NCI-H146 treated with DMSO at 0.1 percent for 48 hours (cell line): Measurements from ENCODE around the gene PDE4B.

Source experiments
- DNase-seq: peaks from one replicate; lab custom pipeline; 2025; ENCODE audit not compliant: unreplicated experiment; lab: John Stamatoyannopoulos, UW

PDE4B gene

DNA sequence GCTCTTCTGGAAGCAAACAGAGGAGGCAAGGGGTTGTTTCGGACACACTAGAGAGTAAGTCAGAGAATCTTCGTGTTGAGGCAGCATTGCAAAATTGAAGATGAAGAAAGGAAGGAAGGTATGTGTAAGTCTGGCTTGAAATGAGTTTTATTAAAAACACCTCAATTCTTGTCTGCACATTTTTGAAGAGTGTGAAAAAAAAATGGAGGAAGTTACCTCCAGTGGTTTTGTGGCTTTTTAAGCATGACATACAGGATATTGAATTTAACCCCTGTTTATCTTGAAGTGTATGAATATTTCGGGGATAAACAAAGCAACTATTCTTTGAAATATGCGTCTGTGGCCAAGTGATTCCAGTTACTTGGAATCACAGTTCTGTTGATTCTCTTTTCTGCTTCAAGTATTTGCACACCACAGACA is 538.0 kb downstream of the PDE4B start:
- DNase-seq = no peak

DNA sequence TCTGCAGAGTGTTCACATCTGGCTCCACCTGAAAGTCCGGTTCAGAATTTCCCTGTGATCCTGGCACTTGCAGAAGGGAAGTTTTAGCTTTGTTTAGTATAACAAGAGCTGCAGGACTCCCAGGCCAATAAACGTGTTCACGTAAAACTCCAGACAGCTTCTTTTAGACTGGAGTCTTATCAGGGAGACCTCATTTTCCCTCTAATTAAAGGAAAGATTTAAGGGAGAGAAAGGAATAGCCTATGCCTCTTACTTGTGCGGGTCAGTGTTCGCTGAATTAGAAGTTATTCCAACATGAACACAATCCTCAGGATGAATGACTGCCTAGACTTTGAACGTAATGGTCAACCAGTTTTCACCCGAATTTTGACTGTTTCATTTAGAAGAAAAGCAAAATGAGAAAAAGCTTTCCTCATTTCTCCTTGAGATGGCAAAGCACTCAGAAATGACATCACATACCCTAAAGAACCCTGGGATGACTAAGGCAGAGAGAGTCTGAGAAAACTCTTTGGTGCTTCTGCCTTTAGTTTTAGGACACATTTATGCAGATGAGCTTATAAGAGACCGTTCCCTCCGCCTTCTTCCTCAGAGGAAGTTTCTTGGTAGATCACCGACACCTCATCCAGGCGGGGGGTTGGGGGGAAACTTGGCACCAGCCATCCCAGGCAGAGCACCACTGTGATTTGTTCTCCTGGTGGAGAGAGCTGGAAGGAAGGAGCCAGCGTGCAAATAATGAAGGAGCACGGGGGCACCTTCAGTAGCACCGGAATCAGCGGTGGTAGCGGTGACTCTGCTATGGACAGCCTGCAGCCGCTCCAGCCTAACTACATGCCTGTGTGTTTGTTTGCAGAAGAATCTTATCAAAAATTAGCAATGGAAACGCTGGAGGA is 539.2 kb downstream of the PDE4B start:
- DNase-seq = no peak

DNA sequence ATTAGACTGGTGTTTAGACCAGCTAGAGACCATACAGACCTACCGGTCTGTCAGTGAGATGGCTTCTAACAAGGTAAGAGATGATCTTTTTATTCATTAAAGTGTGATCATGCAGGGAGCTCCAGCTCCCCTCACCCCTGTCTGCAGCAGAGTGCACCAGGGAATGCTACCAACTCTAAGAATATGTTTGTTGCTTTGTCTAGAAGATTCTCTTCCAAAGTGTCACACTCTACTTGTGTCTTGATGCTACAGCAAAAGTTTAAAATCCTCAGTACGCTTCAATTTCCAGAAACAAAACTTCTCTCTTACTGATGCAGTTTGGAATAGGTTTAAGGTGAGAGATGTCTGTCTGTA is 539.8 kb downstream of the PDE4B start:
- DNase-seq = no peak

DNA sequence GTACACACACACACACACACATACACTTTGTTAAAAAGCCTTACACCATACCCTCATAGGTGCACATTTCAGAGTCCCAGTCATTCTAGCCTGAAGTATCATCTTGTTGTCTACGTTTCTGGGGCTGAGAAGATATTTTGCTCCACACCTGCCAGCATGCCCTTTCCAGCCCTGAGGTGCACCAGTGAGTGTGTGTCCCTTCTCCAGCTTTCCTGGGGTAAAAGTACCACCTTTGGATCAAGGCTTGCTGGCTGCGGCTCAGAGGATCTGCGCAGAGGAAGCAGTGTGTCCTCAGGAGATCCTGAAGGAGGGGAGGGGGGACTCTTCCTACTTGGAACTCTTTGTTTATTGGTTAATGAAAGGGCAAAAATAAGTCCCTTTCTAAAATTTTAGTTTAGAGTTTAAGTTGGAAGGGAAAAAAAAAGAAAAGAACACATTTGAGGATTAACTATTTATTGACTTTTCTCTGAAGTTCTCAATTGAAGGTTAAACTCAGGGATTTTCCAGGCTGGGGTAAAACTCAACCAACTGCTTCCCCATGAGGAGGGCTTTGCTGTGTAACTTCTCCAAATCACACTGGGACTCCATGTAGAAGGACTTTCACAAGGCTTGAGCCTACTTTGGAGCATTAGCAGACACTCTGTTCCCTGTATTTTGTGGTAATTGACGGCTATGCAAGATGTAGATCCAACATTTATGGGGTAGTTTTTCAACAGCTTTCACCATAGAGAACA is 540.9 kb downstream of the PDE4B start:
- no peak for DNase-seq

DNA sequence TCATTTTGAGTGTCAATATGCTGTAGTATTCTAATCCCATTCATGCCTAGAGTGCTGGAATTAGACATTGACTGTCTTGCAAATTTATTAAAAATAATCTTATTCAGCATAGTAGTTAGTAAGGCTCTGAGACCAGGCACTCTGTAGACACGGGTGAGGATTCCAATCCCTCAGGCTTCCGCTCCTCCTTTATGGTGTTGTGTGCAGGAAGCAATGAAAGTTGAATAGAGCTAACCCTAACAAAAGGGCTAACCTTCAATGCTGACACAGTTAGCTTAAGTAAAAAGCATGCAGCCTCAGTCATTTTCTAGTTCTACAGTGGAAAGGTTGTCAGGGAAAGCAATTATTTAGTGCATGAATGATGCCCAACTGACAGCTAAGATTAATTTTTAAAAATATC is 541.6 kb downstream of the PDE4B start:
- DNase-seq = no peak

DNA sequence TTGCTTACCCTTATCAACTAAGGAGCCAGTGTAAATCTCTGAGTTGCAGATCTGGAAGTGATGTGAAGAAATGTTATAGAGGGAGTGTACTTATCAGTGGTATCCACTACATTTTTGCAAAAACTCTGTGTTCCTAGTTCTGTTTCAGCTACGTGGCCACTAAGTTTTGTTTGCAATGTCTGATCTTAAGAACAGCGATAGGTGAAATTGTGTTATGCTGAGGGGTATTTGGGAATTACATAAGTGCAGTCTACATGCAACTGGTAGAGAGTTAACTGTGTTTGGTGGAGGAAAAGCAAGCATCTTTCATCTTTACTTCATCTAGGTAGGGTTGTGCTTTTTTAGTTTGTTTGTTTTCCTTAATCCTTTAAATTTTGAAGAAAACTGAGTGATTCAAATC is 542.4 kb downstream of the PDE4B start:
- no peak for DNase-seq

DNA sequence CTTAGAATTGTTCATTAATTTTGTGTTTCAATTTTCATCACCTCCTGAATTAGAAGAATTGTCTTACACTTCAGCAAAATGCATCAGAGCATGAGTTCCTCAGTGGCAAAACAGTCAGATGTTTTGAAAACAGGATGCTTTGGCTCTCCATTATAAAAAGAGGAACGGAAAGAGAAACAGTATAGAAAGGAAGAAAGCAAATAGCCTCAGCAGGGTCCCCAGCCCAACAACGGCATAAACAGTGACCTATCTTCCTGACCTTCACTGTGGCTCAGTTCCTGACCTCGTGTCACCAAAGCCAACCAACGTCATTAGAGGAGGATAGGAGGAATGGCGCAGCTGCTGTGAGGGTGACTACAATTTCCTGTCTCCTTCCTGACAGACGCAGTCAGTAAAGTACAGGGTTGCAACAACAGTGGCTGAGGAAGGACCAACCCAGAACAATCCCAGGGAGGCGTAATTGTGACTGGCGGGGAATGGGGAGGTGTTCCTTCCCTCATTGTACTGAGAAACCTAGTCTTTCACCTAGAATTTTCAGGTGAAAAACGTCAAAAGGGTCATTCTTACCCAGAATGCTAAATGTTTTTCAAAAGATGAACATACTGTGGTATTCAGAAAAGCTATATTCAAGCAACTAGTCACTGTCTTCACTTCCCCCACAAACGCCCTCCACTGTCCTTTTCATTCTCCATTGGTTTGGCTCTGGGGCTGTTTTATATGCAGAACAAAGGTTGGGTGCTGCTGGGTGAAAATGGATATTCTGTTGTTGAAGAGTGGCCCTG is 543.4 kb downstream of the PDE4B start:
- DNase-seq = no peak

DNA sequence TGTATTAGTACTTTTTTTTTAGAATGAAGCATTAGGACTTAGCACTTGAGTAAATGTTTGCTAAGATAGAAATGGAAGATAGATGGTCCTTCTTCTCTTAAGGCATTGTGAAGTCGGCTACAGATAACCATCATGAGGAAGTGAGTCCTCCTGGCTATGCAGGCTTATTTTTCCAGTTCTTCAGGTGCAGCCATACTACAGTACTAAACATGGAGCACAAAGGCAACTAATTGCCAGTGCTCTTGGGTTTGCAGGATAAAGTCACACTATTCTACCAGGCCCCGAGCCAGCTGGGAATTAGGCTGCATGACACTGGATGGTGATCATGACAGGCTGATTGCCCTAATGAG is 543.9 kb downstream of the PDE4B start:
- no peak for DNase-seq

DNA sequence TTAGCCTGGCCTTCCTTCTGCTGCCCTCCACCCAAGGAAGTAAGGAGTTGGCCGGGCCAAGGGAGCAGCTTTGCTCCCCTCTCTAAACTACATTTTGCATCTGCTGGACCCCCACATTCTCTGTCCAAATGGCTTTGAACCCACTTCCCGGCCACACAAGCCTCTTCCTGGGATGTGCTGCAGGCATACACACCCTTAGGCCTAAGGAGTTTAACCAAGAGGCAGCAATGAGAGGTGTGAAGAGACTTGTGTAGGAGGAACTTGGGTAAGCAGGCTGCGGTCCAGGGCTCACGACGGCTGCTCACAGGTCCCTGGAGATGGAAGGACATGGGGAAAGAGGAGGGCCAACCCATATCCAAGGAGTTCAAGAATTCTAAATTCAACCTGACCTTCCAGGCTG is 544.6 kb downstream of the PDE4B start:
- DNase-seq = no peak

DNA sequence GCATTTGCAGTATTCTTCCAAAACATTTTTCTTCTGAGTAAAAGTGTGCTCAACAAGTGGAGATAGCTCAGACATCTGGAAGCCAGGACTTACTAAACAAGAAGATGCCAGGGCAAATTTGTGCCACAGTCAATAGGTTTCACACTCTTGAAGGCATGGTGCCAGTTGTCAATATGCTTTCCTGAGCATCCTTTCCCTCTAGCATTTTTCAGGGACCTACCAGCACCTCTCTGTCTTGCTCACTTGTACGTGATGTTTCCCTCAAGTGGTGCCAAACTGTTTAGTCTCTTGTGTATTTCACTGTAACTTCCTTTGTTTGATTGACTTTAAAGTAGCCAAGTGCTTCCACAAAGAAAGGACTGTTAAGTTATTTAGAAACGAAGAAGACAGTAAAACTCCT is 547.2 kb downstream of the PDE4B start:
- DNase-seq = no peak

DNA sequence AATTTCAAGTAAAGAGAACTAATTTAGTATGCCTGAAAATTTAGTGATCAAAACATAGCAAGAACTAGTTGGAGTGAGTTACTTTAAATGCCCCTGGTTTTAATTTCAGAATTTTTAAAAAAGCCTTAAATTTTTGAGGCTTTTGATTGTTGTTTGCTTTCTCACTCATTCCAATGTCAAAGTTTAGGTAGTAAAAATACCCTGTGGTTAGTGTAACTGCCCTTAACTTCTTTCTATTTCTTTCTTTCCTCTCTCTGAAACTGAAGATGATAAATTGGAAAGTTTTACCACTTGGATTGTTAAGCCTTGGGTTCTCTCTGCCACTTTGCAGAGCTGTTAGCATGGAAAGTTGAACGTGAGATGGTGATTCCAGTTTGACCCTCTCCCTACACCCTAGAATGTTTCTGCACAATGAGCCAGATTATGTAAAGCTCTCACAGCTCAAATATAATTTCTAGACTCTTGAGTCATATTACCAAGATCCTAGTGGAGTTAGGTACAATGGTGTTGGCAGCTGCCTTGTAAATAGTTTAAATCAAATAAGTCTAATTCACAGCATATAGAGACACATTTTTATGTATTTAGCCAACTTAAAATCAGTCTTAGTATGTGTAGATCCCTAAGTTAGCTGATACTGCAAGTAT is 548.9 kb downstream of the PDE4B start:
- no peak for DNase-seq

DNA sequence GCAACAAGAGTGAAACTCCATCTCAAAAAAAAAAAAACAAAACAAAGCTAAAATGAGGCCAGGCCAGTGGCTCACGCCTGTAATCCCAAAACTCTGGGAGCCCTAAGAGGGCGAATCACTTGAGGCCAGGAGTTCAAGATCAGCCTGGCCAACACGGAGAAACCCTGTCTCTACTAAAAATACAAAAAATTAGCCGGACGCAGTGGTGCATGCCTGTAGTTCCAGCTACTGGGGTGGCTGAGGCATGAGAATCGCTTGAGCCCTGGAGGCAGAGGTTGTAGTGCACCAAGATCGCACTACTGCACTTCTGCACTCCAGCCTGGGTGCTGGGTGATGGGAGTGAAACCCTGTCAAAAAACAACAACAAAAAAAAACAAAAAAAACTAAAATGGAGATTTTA is 550.0 kb downstream of the PDE4B start:
- DNase-seq = no peak

DNA sequence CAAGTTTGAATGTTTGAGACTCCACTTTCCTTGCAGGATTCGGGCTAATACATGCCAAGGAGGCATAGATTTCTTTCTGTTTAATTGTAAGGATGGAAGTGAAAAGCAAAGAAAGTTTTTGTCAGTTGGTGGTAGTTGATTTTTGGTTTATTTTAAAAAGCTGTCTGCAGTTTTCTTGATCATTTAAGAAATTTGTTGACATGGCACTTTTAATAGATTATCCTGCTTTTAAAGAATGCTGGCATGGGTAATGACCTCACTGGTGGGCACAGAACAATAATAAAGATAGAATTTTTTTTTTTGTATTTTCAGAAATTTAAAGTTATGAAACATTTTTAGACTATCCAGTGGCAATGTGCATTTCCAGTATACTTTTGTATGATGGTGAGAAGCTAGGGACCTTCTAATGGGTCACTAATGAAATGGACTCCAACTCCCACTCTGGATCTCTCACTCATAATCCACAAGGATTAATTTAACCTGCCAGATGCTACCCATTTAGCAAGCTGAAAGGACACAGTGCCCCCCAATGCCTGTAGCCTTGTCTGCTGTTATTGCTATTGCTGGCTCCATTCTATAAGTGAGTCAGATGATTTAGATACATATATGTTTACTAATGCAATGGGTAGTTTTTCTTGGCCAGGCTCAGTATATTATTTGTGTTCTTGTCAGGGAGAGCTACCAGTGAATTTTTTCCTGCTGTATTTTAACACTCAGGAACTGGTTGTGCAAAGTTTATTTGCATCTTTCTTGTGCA is 551.1 kb downstream of the PDE4B start:
- no peak for DNase-seq

DNA sequence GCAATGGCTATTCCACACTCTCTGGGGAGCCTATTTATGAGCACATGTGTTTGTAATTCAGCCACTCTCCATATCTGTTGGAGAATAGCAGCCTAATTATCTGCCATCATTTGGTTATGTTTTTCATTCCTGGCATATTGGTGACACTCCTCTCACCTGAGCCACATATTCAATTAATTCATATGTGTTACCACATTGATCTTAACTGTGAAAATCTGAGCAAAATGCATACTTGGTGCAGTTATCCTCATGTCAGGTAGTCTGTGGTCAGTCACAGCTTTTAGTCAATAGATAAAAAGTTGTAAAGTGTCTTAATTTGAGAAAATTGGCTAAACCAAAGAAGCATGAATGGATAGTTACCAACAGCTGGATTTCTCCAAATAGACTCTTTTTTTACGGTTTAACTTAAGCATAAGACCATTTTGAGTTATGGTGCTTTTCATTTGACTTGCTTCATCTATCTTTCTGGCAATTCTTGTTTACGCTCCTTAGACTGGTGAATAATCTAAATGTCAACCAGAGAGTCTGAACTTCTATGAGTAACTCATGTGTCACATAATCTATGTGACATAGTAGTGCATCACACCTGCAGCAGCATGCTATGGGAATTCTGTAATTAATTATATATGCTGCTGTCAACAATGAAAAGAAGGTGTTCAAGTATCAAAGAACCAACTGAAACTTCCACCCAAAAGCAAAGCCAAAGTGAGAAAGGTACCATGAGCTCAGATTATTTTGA is 553.5 kb downstream of the PDE4B start:
- no peak for DNase-seq

DNA sequence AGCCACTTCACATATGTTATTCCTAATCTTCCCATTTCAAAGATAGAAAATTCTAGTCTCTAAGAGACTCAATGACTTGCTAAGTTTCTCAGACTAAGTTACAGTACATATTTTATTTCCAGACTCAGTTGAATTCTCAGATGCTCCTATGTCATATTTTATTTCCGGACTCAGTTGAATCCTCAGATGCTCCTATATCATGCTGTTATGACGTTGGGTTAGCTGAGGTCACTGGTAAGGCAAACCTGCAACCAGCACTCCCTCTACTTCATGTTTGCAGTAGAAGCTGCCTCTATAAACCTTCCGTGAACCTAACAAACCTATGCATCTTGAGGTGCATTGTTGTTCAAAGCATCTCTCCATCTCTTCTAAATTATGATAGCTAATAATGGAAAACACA is 554.2 kb downstream of the PDE4B start:
- DNase-seq = no peak

DNA sequence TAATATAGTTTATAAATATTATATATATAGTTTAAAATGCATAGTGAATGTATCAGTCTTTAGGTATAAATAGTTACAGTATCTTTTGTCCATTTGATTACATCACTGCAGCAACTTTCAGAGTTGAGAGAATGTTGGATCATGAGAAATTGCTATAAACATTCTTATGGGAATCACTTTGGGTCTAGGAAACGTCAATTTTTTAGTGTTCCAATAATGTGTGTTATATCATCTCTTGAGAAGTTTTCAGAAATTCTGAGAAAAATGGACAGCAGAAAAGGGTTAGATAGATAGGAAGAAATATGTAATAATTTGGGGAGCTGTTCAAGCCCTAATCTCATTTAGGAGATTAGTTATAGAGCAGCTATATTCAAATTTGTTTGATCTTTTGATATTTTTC is 556.1 kb downstream of the PDE4B start:
- DNase-seq = no peak

DNA sequence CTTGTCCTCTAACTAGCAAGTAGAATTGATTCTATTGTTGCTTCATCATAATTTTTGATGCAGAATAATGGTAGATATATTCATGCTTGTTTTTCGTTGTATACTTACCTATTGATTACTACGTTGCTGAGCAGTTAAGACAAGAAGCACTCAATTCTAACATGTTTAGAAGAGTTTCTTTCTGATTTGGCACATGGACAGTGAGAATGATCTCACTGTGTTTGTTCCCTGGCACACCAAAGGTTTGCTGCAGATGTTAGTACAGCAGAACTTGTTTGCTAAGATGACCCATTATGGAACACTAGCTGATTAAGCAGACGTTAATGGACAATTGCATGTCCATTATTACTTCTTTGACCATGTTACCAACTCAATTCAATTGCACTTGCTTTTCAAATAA is 556.5 kb downstream of the PDE4B start:
- DNase-seq = no peak

DNA sequence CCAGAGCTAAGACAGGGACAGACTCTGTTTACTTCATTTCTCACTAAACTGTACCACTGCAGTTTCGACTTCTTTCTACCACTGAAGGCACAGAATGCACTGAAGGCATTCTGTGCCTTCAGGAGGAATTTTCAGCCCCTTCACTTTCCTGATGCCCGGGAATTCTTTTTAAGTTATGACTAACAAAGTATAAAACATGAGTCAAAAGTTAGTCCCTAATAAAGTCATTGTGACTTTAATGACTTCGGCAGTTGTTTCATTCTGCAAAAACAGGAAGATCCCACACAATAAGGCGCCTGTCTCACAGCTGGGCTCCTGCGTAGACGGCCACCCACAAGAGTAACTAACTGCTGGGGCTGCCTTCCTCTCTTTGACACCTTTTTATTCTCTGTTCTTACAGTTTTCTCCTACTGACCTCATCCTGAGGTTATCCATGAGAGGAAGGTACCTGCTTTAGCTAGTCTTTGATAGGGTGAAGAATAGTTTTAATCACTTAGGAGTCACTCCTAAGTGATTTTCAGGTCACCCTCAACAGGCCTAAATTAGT is 557.4 kb downstream of the PDE4B start:
- DNase-seq = no peak

DNA sequence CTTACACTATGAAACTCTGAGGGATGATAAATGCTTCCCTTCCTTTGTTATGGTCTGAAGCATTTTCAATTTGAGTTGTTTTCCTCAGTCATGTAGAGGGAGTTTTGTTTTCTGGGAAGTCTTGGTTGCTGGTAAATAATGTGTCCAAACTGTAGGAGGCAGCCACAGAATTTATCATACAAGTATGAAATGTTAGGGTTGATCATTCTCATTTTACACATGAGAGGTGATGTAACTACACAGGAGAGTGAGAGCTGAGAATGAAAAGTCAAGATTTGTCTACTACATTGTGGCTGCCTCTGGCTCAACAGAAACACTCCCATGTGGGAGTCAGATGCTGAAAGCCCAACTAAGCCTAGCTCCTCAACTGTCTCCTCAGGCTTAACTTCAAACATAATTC is 558.8 kb downstream of the PDE4B start:
- no peak for DNase-seq

DNA sequence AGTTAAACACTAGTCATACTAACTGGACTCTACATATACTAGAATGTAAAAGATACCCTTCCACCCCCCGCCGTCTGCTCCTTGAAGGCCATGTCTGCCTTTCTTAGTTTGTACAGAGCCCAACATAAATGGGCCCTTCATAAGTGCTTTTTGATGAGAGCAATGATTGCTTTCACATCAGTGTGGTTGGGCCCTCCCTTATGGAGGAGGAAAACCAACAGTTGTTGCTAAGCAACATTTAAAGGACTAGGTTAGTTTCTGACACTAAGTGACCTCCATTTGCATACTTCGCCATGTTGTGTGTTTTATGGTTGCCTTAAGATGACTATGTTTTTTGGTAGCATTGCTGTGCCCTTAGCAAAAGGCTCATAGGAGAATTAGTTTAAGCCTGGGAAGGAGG is 559.2 kb downstream of the PDE4B start:
- DNase-seq = no peak
